ENCODE data around the gene ANKRD11. TPM values are rescaled to one million over a fixed set of nuclear protein-coding genes. Genes with fewer than 3 reads are reported as not detected.

ANKRD11 gene
- polyA plus RNA-seq, 5 donors: 82.4 to 104 (median 91.2) TPM

DNA sequence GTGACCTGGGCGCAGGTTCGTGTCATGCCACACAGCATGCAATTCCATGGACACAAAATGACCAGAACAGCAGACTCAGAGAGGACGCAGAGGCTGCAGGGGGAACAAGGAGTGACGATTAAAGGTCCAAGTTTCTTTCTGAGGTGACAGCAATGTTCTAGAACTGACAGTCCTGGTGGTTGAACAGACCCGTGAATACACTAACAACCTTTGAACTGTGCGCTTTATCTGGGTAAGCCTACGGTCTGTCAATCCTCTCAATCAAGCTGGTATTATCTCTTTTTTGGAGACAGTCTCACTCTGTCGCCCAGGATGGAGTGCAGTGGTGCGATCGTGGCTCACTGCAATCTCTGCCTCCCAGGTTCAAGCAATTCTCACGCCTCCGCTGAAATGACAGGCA is 138.7 kb downstream of the ANKRD11 start:
- DNase-seq: no peak

- no peak for DNase-seq
These were observed 139.5 kb downstream of the ANKRD11 start for GRCh38 chr16:89350701-89351380.

DNA sequence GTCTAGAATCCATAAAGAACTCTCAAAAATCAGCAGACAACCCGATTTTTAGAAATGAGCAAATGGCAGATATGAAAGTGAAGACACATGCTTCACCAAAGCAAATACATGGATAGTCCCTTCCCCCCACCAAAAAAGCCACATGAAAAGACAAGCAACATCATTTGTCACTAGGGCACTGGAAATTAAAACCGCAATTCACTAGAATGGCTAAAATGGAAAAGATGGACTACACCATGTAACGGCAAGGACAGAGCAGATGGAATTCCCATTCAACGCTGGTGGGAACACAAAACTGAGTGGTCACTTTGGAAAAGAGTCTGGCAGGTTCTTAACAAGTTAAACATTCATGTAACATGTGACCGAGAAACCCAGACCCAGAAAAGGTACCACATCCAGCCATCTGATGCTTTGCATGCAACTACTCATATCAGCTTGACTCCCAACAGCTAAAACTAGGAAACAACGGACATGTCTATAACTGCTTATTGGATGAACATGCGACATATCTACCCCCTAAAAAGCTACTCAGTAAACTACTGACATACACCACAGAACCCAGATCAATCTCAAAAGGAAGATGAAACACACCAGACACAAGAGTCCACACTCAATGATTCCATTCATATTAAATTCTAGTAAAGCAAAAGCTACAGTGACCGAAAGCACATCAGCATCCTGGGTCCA is 140.3 kb downstream of the ANKRD11 start:
- no peak for DNase-seq

DNA sequence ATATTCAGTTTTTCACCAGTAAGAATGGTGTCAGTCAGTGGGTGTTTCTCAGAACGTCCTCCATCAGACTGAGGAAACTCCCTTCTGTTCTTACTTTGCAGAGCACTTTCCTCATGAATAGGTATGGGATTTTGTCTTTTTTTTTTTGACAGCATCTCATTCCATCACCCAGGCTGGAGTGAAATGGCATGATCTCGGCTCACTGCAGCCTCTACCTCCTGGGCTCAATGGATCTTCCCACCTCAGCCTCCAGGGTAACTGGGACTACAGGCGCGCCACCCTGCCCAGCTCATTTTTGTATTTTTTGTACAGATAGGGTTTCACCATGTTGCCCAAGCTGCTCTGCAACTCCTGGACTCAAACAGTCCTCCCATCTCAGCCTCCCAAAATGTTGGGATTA is 142.6 kb downstream of the ANKRD11 start:
- DNase-seq: no peak

- no peak for DNase-seq
These were observed 143.5 kb downstream of the ANKRD11 start for GRCh38 chr16:89346869-89347268.

- DNase-seq: no peak
These were observed 144.7 kb downstream of the ANKRD11 start for GRCh38 chr16:89345642-89346150.

GRCh38 chr16:89344846-89345611 is 145.3 kb downstream of the ANKRD11 start:
- no peak for DNase-seq

- DNase-seq: no peak
These were observed 145.9 kb downstream of the ANKRD11 start for GRCh38 chr16:89344458-89344834.

DNA sequence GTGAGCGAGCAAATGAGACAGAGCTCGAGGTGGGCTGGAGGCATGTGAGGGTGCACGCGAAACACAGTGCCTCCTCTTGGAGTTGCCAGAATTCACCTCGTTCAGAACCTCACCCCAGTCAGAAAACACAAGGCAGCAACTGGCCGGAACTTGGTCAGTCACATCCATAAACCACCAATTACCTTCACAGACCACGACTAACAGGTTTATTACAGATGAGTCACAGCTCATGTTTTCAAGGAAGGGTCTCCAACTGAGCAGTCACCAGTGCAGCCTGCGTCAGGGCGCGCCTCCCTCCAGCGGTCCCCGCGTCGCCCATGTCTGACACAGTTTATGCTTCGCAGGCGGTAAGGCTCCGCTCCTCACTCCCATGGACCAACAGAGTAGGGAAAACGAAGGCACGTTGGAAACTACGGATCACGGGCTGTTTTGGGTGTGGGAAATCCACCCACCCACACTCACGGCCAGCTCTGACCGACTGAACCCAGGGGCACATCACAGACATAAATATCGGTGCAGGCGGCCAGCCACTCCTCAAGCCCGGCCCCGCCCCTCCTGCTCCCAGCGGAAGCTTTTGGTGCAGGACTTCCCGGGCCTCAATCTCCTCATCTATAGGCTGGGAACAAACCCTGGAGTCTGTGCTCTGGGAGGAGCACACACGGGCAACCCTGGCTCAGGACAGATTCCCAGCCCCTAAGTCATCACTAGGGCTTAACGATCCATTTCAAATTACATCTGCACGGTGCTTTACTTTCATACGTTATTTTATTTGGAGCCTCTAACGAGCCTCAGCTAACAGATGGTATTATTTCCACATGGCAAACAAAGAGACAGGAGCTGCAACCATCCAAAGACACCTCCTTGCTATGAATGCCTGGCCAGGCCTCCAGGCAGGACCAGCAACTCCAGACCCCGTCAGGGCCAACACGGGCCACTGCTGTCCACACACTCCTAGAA is 146.6 kb downstream of the ANKRD11 start:
- DNase-seq: no peak

DNA sequence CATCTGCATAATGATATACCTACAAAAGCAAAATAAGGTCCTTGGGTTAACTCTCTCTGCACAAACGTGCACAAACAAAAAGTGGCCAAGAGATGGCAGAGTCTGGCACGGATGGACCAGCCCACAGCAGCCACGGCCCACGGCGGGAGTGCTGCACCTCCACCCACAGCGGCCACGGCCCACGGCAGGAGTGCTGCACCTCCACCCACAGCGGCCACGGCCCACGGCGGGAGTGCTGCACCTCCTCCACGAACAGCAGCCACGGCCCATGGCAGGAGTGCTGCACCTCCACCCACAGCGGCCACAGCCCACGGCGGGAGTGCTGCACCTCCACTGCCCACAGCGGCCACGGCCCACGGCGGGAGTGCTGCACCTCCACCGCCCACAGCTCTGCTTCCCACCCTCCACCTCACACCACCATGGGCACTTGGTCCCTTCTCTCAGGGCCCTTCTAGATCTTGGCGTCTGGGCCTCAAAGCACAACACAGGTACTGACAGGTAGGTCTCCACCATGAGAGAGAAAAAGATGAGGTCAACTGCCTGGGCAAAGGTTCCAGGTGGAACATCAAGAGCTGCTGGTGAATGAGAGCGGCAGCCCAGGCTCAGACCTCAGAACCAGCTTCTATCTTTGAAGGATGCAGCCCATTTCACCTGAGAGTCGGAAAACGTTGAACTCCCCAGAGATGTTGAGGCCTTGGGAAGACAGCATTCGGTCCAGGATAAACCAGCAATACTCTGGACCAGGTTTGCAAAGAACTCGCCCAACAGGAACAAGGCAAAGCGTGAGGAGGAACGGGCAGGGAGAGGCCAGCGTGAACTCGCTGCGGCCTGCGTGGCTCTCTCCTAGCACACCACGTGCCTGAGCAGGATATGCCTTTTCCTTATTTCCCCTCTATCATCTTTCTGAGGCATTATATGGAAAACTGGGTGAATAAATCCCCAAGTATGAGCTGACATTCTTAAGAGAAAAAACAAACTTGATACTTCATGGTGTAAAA is 148.4 kb downstream of the ANKRD11 start:
- DNase-seq: no peak

DNA sequence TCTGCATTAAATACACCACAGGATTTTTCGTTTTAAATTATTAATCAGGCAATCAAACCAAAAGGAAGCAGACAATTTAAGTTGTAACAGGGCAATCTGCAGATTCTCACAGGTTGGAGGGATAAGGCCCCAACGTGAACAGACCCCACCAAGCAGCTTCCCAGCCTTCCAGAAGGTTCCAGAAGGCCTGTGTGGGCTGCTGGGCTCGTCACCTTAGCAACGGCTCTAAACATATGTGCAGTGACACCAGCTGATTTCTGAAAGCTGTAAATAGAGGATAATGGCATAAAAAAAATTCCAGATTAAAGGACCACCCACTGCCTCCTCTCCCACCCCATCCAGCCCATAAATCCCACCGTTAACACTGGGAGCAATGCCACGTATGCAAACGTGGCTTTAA is 149.1 kb downstream of the ANKRD11 start:
- no peak for DNase-seq

DNA sequence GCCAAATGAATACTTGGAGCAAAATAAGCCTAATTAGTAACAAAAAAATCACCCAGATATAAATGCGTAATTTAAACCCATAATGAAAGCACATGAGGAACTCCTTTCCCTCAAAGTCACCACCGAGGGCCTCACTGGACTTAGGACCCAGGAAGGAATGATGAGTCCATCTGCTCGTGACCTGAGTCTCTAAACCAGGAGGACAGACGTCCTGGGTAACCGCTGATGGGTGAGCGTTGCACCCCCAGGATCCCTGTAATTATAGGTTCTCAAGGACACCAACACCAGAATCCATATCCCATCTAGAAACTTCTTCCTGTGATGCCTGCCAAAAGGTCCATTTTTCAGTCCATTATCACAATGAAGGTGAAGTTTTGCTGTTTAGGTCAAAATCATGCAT is 151.5 kb downstream of the ANKRD11 start:
- no peak for DNase-seq

GRCh38 chr16:89337965-89338364 is 152.4 kb downstream of the ANKRD11 start:
- DNase-seq: no peak

GRCh38 chr16:89335803-89336485 is 154.4 kb downstream of the ANKRD11 start:
- no peak for DNase-seq

GRCh38 chr16:89334988-89335802 is 155.2 kb downstream of the ANKRD11 start:
- DNase-seq: no peak

- DNase-seq: no peak
These were observed 155.9 kb downstream of the ANKRD11 start for GRCh38 chr16:89334461-89334860.

DNA sequence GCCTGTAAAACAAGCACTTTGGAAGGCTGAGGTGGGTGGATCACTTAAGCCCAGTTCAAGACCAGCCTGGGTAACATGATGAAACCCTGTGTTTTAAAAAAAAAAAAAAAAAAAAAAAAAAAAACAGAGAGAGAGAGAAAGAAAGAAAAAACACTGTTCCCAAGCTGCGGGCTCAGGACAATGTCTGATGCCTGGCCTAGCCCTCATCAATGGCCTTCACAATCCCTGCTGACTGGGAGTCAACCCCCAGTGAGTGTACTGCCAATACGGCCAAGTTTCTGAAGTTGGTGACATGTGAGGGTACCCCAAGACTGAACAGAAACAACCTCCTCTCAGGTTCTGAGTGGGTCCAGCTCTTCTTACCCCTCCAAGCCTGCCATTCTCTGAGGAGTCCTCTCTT is 156.3 kb downstream of the ANKRD11 start:
- DNase-seq: no peak

DNA sequence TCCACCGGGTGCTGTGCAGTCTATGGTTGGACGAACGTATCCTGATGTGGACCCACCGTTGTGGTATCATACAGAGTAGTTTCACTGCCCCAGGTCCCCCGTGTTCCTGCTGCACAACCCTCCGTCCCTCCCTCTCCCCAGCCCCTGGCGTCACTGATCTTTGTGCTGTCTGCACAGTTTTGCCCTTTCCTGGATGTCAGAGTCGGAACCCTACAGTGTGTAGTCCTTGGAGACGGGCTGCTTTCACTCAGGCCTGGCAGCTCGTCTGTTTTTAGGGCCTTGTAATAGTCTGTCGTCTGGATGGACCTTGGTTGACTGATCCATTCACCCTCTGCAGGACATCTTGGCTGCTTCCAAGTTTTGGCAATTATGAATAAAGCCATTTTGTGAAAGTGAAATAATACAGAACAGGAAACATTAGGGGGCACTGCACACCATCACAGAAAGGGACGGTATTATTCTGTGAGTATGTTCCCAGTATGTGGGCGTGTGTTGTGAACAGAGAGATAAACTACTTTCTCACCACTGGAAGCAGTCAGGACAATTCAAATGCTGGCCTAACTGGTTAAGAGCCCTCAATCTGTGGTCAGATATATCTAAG is 156.9 kb downstream of the ANKRD11 start:
- peak; percentile 61 to 72 for DNase-seq

All from right lung (tissue), 5 donors.